Effector memory CD4-positive, alpha-beta T cell (primary cell): ENCODE results near the gene CHRNA3.

Experiments
- DNase-seq, 3 donors: peaks; one replicate each; pipeline ENCODE4 v3.0.0-alpha.2; 2020
- H3K27ac ChIP-seq: 2 replicates; pipeline ENCODE4 v1.7.0; 2013; ENCODE audit warnings: mild to moderate bottlenecking, low read length, moderate library complexity; ENCODE audit not compliant: insufficient read depth, poor library complexity, severe bottlenecking
- H3K27me3 ChIP-seq: replicated peaks from 2 replicates; pipeline ENCODE4 v1.7.0; 2013; ENCODE audit warnings: mild to moderate bottlenecking, low read length; ENCODE audit not compliant: insufficient read depth, control insufficient read depth, poor library complexity, severe bottlenecking
- H3K36me3 ChIP-seq: 2 replicates; pipeline ENCODE4 v1.7.0; 2013; ENCODE audit warnings: mild to moderate bottlenecking, low read length, moderate library complexity; ENCODE audit not compliant: control insufficient read depth, insufficient read depth
- H3K4me1 ChIP-seq: 2 replicates; pipeline ENCODE4 v1.7.0; 2013; ENCODE audit warnings: low read length, mild to moderate bottlenecking; ENCODE audit not compliant: control insufficient read depth, insufficient read depth, poor library complexity, severe bottlenecking
- H3K4me3 ChIP-seq: 2 replicates; pipeline ENCODE4 v1.7.0; 2013; ENCODE audit warnings: low read length, low read depth, mild to moderate bottlenecking; ENCODE audit not compliant: insufficient read depth, poor library complexity, severe bottlenecking
- H3K9me3 ChIP-seq: 2 replicates; pipeline ENCODE4 v1.7.0; 2013; ENCODE audit warnings: mild to moderate bottlenecking, low read length, moderate library complexity; ENCODE audit not compliant: control insufficient read depth

The CHRNA3 gene

DNA sequence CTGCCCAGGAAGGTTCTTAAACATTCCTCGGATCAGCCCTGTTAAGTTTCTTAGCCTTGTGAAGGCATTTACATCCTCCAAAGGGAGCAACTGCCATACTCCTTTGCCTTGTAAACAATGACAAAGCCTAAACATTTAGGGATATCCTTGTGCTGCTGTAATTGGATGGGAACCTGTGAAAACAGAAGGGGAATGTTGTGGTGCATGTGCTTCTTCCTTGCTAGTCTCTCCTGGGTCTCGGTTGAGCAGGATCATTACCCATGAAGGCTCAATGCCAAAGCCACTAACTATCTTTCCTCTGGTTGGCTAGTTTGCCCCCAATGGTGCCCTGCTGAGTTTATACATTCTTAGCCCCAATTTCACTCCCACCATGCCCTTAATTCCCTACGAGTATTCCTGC lies 17.3 kb downstream of the CHRNA3 start:
- no peak overlapping the region for H3K27ac ChIP-seq
- H3K4me3 ChIP-seq: no peak overlapping the region
- no peaks in the 10 kb centered on the region for H3K9me3 ChIP-seq
- no peaks in the 10 kb centered on the region for H3K4me1 ChIP-seq
- DNase-seq: no peak
- peaks cover 7% of the 10 kb centered on the region for H3K27me3 ChIP-seq
- H3K36me3 ChIP-seq: no peaks in the 10 kb centered on the region

DNA sequence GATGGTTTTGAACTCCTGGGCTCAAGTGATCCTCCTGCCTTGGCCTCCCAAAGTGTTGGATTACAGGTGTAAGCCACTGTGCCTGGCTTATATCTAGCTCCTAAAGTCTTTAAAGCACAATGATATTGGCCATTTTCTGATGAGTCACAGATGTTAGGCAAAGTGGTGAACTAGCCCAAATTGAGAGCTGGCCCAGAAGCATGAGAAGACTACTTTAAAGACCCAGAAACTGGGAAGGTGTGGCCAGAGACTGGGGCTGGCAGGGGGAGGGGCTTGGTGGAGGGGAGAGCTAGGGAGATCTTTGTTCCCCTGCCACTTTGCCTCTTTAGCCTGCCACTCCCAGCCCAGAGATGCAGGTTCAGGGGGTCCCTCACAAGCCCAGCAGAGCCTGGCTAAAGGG lies 21.6 kb downstream of the CHRNA3 start:
- Histone ChIP-seq H3K4me1 (no peaks in the 10 kb centered on the region), H3K27ac (no peak overlapping the region), H3K9me3 (no peaks in the 10 kb centered on the region)

GRCh38 chr15:78598348-78598747 lies 22.4 kb downstream of the CHRNA3 start:
- H3K4me3 ChIP-seq: no peak overlapping the region
- DNase-seq: no peak
- no peaks in the 10 kb centered on the region for H3K36me3 ChIP-seq

More for the DNA sequence above, 21.6 kb downstream of the CHRNA3 start:
- Histone ChIP-seq H3K36me3 (no peaks in the 10 kb centered on the region), H3K4me3 (no peak overlapping the region), H3K27me3 (peaks cover 7% of the 10 kb centered on the region)
- DNase-seq: no peak

DNA sequence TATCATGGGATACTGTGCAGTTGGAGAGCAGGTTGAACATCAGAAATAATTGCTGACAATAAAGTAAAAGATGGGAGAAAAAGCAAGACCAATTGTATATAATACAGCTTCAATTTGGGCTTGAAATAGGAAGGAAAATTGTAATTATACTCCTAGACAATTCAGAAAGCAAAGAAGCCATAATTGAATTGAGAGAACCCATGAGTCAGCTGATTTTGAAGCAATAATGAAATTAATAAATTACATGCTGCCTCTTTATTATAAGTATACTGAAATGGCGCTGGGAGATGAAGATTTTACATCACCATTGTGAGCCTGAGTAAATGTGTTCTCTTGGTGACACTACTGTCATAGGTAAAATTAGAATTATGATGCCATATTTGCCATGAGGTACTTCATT lies 23.2 kb downstream of the CHRNA3 start:
- H3K27me3 ChIP-seq: peaks cover 7% of the 10 kb centered on the region
- no peak for DNase-seq
- no peaks in the 10 kb centered on the region for H3K9me3 ChIP-seq
- H3K4me3 ChIP-seq: no peak overlapping the region
- no peak overlapping the region for H3K27ac ChIP-seq
- no peaks in the 10 kb centered on the region for H3K36me3 ChIP-seq
- no peaks in the 10 kb centered on the region for H3K4me1 ChIP-seq

More at GRCh38 chr15:78598348-78598747, 22.4 kb downstream of the CHRNA3 start:
- H3K27me3 ChIP-seq: peaks cover 7% of the 10 kb centered on the region
- H3K9me3 ChIP-seq: no peaks in the 10 kb centered on the region
- H3K27ac ChIP-seq: no peak overlapping the region
- no peaks in the 10 kb centered on the region for H3K4me1 ChIP-seq

DNA sequence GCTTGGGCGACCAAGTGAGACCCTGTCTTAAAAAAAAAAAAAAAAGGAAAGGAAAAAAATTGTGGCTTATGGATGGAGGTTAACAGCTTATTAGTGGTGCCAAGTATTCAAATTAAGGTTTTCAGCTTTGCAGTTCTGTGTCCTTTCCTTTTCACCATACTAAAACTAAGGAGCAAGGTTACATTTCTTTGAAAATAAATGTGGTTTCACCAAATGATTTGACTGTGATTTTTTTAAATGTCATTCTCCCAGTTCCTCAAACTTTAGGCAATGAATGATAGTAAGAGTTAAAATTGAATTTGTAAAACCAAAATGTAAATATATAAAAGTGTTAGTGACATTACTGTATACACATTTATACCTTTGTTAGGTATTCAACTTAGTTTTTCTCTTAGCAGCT lies 45.9 kb downstream of the CHRNA3 start:
- DNase-seq: no peak
- no peaks in the 10 kb centered on the region for H3K9me3 ChIP-seq
- no peak overlapping the region for H3K4me3 ChIP-seq
- H3K27ac ChIP-seq: no peak overlapping the region
- H3K27me3 ChIP-seq: no peaks in the 10 kb centered on the region
- no peaks in the 10 kb centered on the region for H3K36me3 ChIP-seq
- no peaks in the 10 kb centered on the region for H3K4me1 ChIP-seq

- H3K27me3 ChIP-seq: no peaks in the 10 kb centered on the region
- DNase-seq: no peak
- H3K4me3 ChIP-seq: no peak overlapping the region
- no peak overlapping the region for H3K27ac ChIP-seq
- no peaks in the 10 kb centered on the region for H3K9me3 ChIP-seq
- no peaks in the 10 kb centered on the region for H3K36me3 ChIP-seq
- no peaks in the 10 kb centered on the region for H3K4me1 ChIP-seq
These were observed 47.4 kb downstream of the CHRNA3 start for GRCh38 chr15:78573416-78573815.

GRCh38 chr15:78571382-78571781 lies 49.4 kb downstream of the CHRNA3 start:
- DNase-seq: no peak
- Histone ChIP-seq H3K4me1 (no peaks in the 10 kb centered on the region), H3K4me3 (no peak overlapping the region), H3K27ac (no peak overlapping the region), H3K36me3 (no peaks in the 10 kb centered on the region), H3K27me3 (no peaks in the 10 kb centered on the region), H3K9me3 (no peaks in the 10 kb centered on the region)

GRCh38 chr15:78570710-78571109 lies 50.1 kb downstream of the CHRNA3 start:
- H3K27ac ChIP-seq: no peak overlapping the region
- DNase-seq: no peak
- no peaks in the 10 kb centered on the region for H3K27me3 ChIP-seq
- H3K4me1 ChIP-seq: no peaks in the 10 kb centered on the region
- H3K36me3 ChIP-seq: no peaks in the 10 kb centered on the region
- no peak overlapping the region for H3K4me3 ChIP-seq
- no peaks in the 10 kb centered on the region for H3K9me3 ChIP-seq

- no peak overlapping the region for H3K27ac ChIP-seq
- no peaks in the 10 kb centered on the region for H3K27me3 ChIP-seq
- no peak overlapping the region for H3K4me3 ChIP-seq
- no peaks in the 10 kb centered on the region for H3K9me3 ChIP-seq
- H3K36me3 ChIP-seq: no peaks in the 10 kb centered on the region
- H3K4me1 ChIP-seq: no peaks in the 10 kb centered on the region
- no peak for DNase-seq
These were observed 53.3 kb downstream of the CHRNA3 start for GRCh38 chr15:78567531-78567930.

GRCh38 chr15:78565951-78566774 lies 54.6 kb downstream of the CHRNA3 start:
- Histone ChIP-seq H3K4me1 (no peaks in the 10 kb centered on the region), H3K4me3 (peak overlapping the region; percentile 69), H3K9me3 (no peaks in the 10 kb centered on the region), H3K27me3 (no peaks in the 10 kb centered on the region), H3K27ac (no peak overlapping the region), H3K36me3 (no peaks in the 10 kb centered on the region)
- no peak for DNase-seq
